Measurements from ENCODE around the gene PDLIM3.
A peak's percentile ranks its signal among the peaks of the same experiment; 100 is the strongest.

Gene PDLIM3

DNA sequence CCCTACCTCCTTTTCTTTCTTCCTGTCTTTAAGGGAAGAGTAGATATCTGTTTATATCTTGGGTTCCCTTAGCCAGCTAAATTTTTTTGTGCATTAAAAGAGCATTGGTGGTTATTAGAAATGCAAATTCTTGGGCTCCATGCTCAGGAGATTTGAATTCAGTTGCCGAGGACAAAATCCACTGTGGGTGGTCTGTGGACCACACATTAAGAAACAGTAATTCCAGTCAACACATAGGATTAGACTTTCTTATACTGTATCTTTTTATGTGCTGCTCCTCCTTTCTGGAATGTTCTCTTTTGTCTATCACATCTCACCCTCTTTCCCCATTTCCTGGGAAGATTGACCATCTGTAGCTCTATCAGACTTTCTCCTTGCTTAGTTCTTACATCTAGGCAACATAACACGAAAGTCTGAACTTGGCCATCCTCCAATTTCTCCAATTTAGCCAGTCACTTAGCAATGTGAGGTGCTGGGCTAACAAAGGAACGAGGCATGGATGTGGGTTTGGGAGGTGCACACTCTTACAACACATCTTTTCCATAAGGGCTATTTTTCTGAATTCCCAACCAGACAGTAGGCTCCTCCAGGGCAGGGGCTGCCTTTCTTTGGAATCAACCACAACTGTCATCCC lies 5.3 kb upstream of the PDLIM3 start:
- no peak overlapping the region for H3K4me3 ChIP-seq (ENCODE audit: low read length)
- TF ChIP-seq, protein P1, sequence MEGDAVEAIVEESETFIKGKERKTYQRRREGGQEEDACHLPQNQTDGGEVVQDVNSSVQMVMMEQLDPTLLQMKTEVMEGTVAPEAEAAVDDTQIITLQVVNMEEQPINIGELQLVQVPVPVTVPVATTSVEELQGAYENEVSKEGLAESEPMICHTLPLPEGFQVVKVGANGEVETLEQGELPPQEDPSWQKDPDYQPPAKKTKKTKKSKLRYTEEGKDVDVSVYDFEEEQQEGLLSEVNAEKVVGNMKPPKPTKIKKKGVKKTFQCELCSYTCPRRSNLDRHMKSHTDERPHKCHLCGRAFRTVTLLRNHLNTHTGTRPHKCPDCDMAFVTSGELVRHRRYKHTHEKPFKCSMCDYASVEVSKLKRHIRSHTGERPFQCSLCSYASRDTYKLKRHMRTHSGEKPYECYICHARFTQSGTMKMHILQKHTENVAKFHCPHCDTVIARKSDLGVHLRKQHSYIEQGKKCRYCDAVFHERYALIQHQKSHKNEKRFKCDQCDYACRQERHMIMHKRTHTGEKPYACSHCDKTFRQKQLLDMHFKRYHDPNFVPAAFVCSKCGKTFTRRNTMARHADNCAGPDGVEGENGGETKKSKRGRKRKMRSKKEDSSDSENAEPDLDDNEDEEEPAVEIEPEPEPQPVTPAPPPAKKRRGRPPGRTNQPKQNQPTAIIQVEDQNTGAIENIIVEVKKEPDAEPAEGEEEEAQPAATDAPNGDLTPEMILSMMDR (conservative IDR thresholded peaks at IDR 0.05; ENCODE audit: low read depth, low read length): no peak
- DNase-seq (ENCODE audit: low read depth): no peak

DNA sequence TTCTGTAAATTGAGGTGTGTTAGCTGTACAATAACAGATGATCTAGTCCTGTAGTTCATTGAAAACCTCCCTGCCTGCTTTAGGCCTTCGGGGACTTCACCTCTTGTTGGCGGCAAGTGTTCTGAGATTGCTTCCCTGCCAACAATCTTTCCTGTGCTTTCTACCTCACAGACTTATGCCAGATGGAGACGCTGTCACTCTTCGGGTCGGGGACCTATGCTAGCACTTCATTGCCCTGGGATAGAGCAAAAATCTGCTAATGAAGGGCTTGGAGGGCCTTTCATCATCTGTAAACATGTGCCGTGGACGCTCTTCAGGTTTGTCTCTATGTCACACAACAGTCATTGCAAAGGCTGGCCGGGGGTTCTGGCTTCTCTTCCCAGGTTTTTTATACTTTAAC lies 4.7 kb upstream of the PDLIM3 start:
- TF ChIP-seq, protein P1 (conservative IDR thresholded peaks at IDR 0.05; ENCODE audit: low read depth, low read length): no peak
- DNase-seq (ENCODE audit: low read depth): no peak
- H3K4me3 ChIP-seq (ENCODE audit: low read length): no peak overlapping the region

DNA sequence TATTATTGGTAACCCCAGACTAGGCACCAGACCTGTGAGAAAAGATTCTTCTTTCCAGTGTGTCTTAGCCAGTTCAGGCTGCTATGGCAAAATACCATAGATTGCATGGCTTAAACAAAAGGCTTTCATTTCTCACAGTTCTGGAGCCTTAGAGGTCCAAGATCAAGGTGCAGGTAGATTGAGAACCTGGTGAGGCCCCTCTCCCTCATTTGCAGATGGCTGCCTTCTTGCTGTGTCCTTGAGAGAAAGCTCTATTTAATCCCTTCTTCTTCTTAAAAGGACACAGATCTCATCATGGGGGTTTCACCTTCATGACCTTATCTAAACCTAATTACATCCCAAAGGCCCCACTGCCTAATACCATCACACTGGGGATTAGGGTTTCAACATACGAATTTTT lies 3.5 kb upstream of the PDLIM3 start:
- no peak overlapping the region for H3K4me3 ChIP-seq (ENCODE audit: low read length)
- DNase-seq (ENCODE audit: low read depth): no peak
- TF ChIP-seq, protein P1 (conservative IDR thresholded peaks at IDR 0.05; ENCODE audit: low read depth, low read length): no peak

DNA sequence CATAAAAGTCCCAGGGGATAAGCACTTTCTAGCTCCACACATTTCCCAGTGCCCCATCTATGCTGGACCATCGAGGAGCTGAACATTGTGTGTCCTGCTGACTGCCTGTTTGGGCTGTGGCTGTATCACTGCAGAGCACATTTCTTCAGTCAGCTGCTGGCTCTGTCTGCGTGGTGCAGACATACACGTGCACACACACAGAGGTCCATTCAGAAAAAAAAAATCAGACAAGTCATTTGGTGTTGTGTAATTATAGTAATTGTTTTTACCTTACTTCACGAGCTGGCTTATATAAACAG lies 1.1 kb upstream of the PDLIM3 start:
- DNase-seq (ENCODE audit: low read depth): no peak
- TF ChIP-seq, protein P1 (conservative IDR thresholded peaks at IDR 0.05; ENCODE audit: low read depth, low read length): no peak
- no peak overlapping the region for H3K4me3 ChIP-seq (ENCODE audit: low read length)

DNA sequence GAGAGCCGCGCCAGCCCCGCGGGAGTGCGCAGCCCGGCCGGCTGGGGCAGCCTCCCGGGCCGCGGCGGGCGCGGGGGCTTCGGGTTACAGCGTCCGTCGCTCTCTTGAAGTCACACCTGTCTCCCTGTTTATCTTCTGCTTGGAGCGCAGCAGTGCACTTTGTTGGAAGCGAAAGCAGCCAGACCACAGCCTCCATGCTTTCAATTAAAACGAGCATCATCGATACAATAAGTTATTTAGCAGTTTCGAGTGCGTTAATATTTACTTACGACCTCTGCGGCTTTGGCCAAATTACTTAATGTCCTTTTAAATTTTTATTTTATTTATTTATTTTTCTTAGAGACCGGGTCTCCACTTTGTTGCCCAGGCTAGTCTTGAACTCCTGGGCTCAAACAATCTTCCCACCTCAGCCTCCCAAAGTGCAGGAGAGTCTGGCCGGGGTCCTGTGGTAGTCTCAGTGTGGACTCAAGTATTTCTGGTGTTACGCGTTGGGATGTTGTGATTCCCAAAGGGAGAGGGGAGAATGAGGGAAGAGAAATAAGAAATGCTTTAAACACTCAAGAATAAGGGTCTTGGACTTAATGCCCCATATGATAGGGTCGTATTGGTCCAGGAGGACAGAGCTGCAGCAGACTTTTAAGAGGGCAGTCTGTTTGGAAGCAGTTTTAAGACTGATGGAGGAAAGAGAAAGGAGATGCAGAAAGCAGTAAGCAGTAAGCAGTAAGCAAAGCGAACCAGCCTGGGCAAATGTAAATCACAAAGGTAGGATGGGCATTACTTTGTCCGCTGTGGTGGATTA lies 504 bp upstream of the PDLIM3 start:
- DNase-seq (ENCODE audit: low read depth): no peak
- TF ChIP-seq, protein P1 (conservative IDR thresholded peaks at IDR 0.05; ENCODE audit: low read depth, low read length): no peak
- peak overlapping the region; percentile 69 for H3K4me3 ChIP-seq (ENCODE audit: low read length)

DNA sequence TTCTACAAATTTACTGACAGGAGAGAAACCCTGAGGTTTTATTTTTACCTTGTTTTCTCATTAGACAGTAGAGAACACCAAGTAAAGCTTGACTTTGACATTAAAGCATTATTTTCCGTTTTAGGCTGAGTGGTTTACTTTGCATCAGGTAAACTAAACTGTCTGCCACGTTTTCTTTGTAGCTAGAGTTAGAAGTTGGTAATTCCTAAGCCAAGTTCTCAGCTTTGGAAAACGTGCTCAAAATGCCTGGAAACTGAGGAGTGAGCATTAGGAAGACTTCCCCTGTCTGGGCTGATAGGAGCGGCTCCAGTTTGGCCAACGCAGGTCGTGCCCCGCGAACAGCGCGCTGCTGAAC lies 819 bp downstream of the PDLIM3 start:
- H3K4me3 ChIP-seq (ENCODE audit: low read length): peak overlapping the region; percentile 79
- TF ChIP-seq, protein P1 (conservative IDR thresholded peaks at IDR 0.05; ENCODE audit: low read depth, low read length): no peak
- DNase-seq (ENCODE audit: low read depth): no peak

DNA sequence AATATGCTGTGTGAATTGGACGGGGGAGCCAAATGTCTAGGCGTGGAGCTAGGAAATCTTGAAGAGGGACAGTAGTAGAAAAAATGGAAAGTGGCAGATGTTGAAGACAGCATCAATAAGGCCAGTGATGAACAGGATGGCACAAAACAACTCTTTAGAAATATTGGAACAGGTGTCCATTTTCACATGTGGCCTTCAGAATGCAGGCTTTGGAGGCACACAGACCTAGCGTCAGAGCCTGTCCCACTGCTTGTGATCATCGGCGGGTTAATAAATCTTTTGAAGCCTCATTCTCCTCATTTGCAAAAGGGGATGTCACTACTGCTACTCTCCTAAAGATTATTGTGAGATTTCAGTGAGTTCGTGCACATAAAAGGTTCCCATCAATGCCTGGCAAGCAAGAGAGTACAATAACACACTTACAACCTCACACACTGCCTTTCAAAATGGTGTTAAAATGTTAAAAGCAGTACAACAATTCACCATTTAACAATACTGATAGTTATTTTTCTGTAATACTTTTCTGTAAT lies 2.4 kb downstream of the PDLIM3 start:
- TF ChIP-seq, protein P1 (conservative IDR thresholded peaks at IDR 0.05; ENCODE audit: low read depth, low read length): no peak
- DNase-seq (ENCODE audit: low read depth): no peak
- H3K4me3 ChIP-seq (ENCODE audit: low read length): no peak overlapping the region

All from retinal pigment epithelial cell (primary cell).